Activated T-cell treated with anti-CD3 and anti-CD28 coated beads for 1 hour (primary cell): ENCODE results near the gene SPC24.

ENCODE experiments used
- DNase-seq: peaks from one replicate; pipeline ENCODE4 v3.0.0-alpha.2; 2020; ENCODE audit warnings: low read depth

The SPC24 gene

GRCh38 chr19:11155373-11156120, at the start of gene SPC24:
TSS of gene SPC24 (minus strand) at chr19:11155782. CDS start at chr19:11155776, 6 bp downstream.
- DNase-seq = peak; percentile 80

DNA sequence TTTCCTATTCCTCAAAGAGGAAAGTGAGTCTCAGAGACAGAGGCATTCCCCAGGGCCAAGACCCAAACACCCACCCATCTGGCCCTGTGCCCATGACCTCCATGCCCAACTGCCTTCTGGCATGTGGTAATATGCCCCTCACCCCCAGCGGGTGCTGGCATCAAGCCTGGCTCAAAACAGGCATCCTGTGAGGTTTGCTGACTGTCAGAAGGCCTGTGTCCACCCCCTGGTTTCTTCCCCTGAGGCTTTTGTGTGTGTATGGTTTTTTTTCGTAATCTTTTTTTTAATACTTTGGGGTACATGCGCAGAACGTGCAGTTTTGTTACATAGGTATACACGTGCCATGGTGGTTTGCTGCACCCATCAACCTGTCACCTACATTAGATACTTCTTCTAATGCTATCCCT, 49.4 kb upstream of the SPC24 start:
- no peak for DNase-seq

- no peak for DNase-seq
Measured at GRCh38 chr19:11204076-11204602, 48.6 kb upstream of the SPC24 start.

DNA sequence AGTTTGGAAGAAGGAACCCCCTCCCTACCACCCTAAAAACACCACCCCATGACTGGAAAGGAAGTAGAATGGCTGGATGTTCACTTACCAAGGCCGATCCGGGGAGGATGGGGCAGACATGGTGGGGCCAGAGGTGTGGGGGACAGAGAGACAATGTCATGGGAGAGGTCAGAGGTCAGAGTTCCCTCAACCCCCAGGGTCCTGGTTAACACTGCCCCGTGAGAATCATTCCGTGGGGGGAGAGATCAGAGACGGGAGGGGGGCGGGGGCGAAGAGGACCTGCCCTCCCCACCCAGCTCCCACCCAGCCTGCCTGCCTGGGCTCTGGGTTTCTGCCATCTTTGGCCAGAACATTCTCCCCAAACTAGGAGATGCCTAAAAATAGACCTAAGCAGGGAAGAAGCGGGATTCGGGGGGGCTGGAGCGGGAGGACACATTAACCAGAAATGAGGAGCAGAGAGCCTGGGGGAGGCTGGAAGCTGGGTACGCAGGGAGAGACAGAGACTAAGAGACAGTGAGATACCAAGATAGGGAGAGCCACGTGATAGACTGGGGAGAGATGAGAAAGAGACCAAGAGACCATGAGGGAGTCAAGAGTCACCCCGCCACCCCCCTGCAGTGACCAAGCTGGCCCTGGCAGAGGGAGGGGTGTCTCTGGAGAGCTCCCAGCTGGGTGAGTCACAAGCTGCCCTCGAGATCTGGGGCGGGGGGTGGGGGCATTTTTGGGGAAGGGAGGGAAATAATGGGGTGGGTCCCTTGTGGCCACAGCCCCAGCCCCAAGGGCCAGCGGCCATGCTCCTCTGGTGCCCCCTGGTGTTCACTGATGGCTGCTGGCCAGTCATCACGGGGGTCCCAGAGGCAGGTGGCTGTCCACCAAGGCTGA, 47.9 kb upstream of the SPC24 start:
- peak; percentile 40 for DNase-seq

- no peak for DNase-seq
Measured at GRCh38 chr19:11202488-11203193, 47.1 kb upstream of the SPC24 start.

GRCh38 chr19:11201791-11202190, 46.2 kb upstream of the SPC24 start:
- no peak for DNase-seq

GRCh38 chr19:11200931-11201330, 45.3 kb upstream of the SPC24 start:
- DNase-seq = no peak

GRCh38 chr19:11200015-11200574, 44.5 kb upstream of the SPC24 start:
- DNase-seq = no peak

DNA sequence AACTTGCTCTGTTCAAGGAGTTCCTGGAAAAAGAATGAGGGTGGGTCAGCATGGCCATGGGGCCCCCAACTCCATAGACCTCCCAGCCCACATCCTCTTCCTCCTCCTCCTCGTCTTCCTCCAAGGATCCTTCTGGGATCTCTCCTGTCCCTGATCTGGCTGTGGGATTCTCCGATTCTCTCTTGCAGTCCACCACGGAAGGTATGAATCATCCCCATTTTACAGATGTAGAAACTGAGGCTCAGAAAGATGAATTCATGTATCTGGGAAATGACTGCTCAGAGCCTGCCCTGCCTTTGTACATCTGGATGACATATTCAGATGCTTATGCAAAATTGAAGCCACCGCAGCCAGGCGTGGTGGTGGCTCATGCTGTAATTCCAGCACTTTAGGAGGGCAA, 43.9 kb upstream of the SPC24 start:
- no peak for DNase-seq

DNA sequence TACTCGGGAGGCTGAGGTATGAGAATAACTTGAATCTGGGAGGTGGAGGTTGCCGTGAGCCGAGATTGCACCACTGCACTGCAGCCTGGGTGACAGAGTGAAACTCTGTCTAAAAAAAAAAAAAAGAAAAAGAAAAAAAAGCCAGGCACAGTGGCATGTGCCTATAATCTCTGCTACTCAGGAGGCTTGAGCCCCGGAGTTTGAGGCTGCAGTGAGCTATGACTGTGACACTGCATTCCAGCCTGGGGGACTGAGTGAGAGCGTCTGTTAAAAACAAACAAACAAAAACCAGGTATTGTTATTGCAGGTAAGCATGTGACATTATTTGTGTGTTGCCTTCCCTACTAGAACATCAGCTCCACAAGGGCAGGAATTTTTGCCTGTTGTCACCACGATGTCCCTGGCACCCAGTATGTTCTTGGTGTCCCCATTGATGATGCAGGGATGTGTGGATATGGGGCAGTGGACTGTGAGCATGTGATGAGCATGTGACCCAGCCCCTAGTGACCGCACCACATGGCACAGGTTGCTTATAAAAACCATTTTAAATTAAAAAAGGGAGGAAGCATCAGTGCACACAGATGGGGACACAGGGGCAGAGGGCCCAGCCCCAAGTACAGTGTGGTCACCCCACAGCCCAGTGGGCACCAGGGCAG, 43.3 kb upstream of the SPC24 start:
- no peak for DNase-seq

- no peak for DNase-seq
Measured at GRCh38 chr19:11198175-11198534, 42.6 kb upstream of the SPC24 start.

- peak; percentile 58 for DNase-seq
Measured at GRCh38 chr19:11197291-11198174, 42.0 kb upstream of the SPC24 start, which contains the start of gene KANK2. TSS of gene KANK2 (minus strand) at chr19:11197545. CDS start at chr19:11194511, 3,034 bp downstream.

DNA sequence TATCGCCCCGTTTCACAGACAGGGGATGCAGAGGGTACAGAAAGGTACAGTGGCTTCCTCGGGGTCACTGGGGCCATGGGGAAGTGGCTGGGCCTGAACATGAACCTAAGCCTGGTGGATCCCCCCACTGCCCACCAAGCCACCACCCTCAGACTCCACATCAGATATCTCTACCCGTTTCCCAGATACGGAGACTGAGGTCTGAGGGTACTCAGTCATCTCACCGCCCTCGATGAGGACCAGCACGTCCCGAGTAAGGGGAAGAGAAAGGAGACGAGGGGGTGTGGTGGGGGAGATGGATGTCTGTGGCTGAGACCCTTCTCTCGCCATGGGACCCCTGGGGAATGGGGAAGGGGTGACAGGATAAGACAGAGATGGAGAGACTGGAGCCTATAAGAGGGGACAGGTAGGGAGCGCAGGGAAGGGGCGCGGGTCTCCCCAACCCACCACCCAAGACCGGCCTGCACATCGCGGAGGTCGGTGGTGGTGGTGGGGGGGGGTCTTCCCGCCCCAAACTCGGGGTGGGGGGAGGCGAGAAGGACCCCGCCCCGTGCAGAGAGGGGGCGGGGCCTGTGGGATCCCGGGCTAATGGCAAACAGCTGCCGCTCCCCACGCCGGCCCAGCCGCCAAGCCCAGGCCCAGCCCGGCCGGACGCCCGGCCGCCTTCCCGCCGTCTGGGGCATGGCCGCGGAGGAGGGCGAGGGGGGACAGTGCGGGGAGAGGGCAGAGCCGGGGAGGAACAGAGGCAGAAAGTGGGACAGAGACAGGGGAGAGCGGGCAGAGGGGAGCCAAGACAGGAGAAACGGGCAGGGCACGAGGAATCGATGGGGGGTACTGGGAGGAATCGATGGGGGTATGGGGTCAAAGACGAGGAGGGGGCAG, 41.1 kb upstream of the SPC24 start:
- no peak for DNase-seq

DNA sequence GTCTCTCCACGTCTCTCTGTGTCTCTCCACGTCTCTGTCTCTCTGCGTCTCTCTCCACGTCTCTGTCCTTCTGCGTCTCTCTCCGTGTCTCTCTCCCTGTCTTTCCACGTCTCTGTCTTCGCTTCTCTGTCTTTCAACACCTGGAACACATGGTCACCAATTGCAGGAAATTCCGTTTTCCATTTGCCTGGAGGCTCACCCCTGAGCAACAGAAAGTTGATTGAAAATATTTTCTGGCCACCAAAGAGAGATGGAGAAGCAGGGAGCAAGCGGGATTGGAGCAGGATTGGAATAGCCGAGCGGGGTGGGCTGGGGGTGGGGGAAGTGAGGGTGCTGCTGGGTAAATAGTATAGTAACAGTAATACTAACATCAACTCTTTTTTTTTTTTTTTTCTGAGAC, 40.1 kb upstream of the SPC24 start:
- DNase-seq = no peak

- no peak for DNase-seq
Measured at GRCh38 chr19:11194656-11195558, 39.3 kb upstream of the SPC24 start.

DNA sequence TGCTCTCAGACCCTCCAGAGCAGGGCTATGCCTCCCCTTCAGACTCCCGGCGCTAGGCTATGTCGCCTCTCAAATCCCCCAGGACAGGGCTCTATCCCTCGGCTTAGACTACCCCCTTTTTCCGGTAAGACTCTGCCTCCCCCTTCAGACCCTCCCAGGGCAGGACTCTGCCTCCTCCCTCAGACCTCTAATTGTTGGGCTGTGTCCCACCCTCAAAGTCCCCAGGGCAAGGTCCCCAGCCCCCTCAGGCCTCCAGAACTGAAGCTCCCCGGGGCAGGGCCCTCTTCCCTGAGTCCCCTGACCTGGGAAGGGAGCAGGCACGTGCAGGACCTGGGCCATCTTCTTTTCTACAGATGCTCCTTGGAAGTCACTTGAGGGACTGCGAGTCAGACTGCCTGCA, 38.6 kb upstream of the SPC24 start:
- DNase-seq = no peak

DNA sequence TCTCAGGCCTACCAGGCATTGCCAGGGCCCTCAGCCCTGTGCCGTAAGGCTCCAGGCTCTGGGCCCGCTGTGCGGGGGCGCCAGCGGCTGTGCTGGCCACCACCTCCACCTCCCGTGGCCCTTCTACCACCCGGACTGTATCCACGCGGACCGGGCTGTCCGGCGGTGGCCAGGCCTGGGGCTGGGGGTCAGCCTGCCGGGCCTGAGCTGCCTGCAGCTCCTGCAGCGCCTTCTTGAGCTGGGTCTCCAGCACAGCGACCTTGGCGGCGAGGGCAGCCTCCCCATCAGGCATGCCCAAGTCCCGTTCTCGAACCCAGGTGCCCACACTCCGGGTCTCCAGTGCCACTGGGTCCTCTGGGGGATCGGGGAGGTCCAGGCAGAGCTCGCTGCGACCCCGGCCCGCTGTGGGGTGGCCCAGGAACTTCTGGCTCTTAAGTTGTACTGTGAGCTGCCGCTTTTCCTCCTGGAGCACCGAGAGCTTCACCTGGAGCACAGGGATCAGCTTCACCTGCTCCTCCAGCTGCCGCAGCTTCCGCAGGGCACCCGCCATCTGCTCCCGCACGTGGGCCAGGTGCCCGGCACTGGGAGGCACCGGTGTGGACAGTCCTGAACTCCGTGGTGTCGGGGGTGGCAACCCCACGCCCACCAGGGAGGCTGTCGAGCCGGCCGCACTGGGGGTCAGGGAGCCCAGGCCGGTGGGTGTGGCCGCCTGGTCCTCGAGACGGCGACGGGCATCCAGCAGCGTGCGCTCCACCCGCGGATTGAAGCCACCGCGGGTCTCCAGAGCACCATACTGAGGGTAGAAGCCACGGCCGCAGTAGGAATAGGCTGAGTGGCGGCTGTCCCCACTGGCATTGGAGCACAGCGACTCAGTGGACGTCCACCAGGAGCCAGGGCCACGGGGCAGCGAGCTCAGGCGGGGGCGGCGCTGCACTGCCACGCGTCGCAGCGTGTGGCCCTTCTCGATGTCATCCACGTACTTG, 37.7 kb upstream of the SPC24 start:
- no peak for DNase-seq
